Kidney epithelial cell (primary cell): ENCODE results near the gene KRT72. TPM values are rescaled to one million over a fixed set of nuclear protein-coding genes. Genes with fewer than 3 reads are reported as not detected.

ENCODE experiments used
- DNase-seq: peaks from one replicate; pipeline ENCODE4 v3.0.0-alpha.2; 2010; ENCODE audit warnings: low read depth
- H3K27me3 ChIP-seq: 2 replicates; pipeline ENCODE4 v1.6.0; 2011; ENCODE audit warnings: low read length; ENCODE audit not compliant: control insufficient read depth, insufficient read depth
- H3K36me3 ChIP-seq: 2 replicates; pipeline ENCODE4 v1.5.1; 2011; ENCODE audit warnings: low read length; ENCODE audit not compliant: control insufficient read depth, insufficient read depth
- H3K4me3 ChIP-seq: 2 replicates; pipeline ENCODE4 v1.5.1; 2011; ENCODE audit warnings: low read depth, mild to moderate bottlenecking, control low read depth, low read length
- CTCF ChIP-seq: IDR thresholded peaks from 2 replicates; pipeline ENCODE4 v1.5.1; 2011; ENCODE audit warnings: mild to moderate bottlenecking, moderate library complexity, low read length, control low read depth, inconsistent platforms; ENCODE audit not compliant: insufficient read depth, poor library complexity, severe bottlenecking
- total RNA-seq: library from RNA; depleted of rRNA; stranded (reverse); fragments of >200 nt; gene quantifications from 2 replicates; pipeline ENCODE4 v1.2.3, GENCODE V29; 2015

Gene KRT72
- total RNA-seq, 1 donor from 2014 or later = not detected

- Histone ChIP-seq H3K27me3 (no peaks in the 10 kb centered on the region), H3K36me3 (no peaks in the 10 kb centered on the region), H3K4me3 (no peak overlapping the region)
- TF ChIP-seq CTCF = no peak
- no peak for DNase-seq
These were observed 58.4 kb downstream of the KRT72 start for GRCh38 chr12:52542785-52543318.

GRCh38 chr12:52542157-52542556 is 59.1 kb downstream of the KRT72 start:
- Histone ChIP-seq H3K4me3 (no peak overlapping the region), H3K27me3 (no peaks in the 10 kb centered on the region), H3K36me3 (no peaks in the 10 kb centered on the region)
- no peak for TF ChIP-seq CTCF
- DNase-seq = no peak

DNA sequence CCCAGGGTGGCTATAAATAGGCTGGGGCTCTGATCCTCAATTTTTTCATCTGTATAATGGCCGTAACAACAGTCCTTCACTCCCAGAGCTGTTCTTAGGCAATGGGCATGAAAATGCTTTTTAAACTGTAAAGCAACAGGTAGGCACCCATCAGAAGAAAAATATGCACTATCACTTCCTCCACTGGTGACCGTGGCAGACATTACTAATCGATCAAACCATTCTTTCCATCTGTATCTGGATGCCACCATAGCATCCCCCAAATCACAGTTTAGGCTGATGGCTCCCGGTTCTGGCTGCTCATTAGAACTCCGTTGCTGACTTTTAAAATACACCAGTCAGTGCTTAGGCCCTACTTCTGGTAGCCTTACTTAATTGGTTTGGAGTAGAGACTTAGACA is 59.6 kb downstream of the KRT72 start:
- DNase-seq = no peak
- H3K36me3 ChIP-seq = no peaks in the 10 kb centered on the region
- no peak for TF ChIP-seq CTCF
- no peak overlapping the region for H3K4me3 ChIP-seq
- H3K27me3 ChIP-seq = no peaks in the 10 kb centered on the region

- Histone ChIP-seq H3K27me3 (no peaks in the 10 kb centered on the region), H3K4me3 (no peak overlapping the region), H3K36me3 (no peaks in the 10 kb centered on the region)
- DNase-seq = no peak
- TF ChIP-seq CTCF = no peak
These were observed 60.7 kb downstream of the KRT72 start for GRCh38 chr12:52540531-52540930.

DNA sequence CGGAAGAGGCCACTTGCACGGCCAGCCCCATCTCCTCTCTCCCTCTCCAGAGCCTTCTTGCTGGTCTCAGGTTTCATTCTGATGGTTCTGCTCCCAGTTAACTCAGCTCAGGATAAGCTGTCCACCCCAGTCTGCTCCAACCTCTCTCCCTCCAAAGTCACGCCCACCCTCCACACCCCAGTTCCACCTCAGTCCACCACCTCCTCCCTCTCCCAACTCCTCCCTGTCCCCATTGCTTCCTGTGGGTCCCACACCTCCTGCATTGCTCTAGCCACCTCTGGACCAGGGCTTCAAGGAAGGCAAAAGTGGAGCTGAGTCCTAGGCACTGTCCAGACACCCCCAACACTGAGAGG is 61.5 kb downstream of the KRT72 start:
- TF ChIP-seq CTCF = no peak
- DNase-seq = no peak
- Histone ChIP-seq H3K4me3 (no peak overlapping the region), H3K36me3 (no peaks in the 10 kb centered on the region), H3K27me3 (no peaks in the 10 kb centered on the region)

DNA sequence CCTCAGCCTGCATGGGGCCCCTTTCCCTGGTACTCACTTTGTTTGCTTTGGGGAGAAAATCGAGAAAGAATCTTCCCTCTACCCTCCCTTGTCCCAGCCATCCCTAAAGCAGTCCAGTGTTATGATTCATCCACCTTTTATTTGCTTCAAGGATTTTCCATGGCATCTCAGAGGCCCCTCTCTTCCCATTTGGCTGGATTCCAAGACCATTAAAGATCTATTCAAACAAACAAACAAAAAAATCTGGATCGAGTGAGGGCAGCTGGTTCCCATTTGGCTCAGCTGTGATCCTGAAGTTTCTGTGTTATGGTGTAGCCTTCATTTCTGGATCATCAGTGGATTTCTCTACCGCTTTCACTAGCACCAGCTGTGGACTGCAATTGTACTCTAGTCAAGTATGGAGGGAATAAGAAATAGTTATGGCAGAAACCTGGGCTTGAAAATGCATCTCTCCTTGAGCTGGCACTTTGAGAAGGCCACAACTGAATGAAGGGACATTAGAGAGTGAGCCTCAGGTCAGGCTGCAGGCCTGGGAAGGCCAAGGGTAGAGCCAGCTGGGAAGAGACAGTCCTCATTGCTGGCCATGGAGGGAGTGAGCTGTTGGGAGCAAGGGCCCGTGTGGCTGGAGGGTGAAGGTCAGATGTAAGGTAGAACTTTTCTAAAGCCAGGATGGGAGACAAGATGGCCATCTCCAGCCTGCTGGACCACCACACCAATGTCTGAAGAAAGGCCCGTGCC is 62.0 kb downstream of the KRT72 start:
- Histone ChIP-seq H3K36me3 (no peaks in the 10 kb centered on the region), H3K4me3 (no peak overlapping the region), H3K27me3 (no peaks in the 10 kb centered on the region)
- no peak for TF ChIP-seq CTCF
- peak; percentile 14 for DNase-seq
